Keratinocyte (primary cell): ENCODE measurements around the gene DCDC2. TPM values are rescaled to one million over a fixed set of nuclear protein-coding genes. Genes with fewer than 3 reads are reported as not detected.

Experiments used
- DNase-seq: peaks from one replicate; pipeline ENCODE4 v3.0.0-alpha.2; 2011; ENCODE audit warnings: low read depth, missing footprints, low spot score
- FAIRE-seq: peaks from 2 replicates; lab custom pipeline; 2011; peaks lifted over from hg19 to GRCh38; lab: Jason Lieb, UNC
- H2AFZ ChIP-seq: 2 replicates; pipeline ENCODE4 v1.6.0; 2012; ENCODE audit warnings: low read length, control low read depth, inconsistent platforms; ENCODE audit not compliant: control insufficient read depth
- H3K27ac ChIP-seq: 2 replicates; pipeline ENCODE4 v1.5.1; 2011; ENCODE audit warnings: low read length; ENCODE audit not compliant: control insufficient read depth, insufficient read depth
- H3K27me3 ChIP-seq: 3 replicates; pipeline ENCODE4 v1.6.0; 2011; ENCODE audit warnings: low read length; ENCODE audit not compliant: control insufficient read depth, insufficient read depth; ENCODE audit errors: extremely low read depth
- H3K36me3 ChIP-seq, 2 experiments: 2 replicates in 1 of 2; 3 replicates in 1 of 2; pipeline ENCODE4 v1.5.1; 2011; ENCODE audit warnings: low read length in 2 of 2, mild to moderate bottlenecking in 1 of 2; ENCODE audit not compliant: control insufficient read depth in 2 of 2, insufficient read depth in 2 of 2; ENCODE audit errors: extremely low read depth in 1 of 2
- H3K4me1 ChIP-seq: 3 replicates; pipeline ENCODE4 v1.5.1; 2011; ENCODE audit warnings: low read length; ENCODE audit not compliant: control insufficient read depth, insufficient read depth; ENCODE audit errors: extremely low read depth
- H3K4me2 ChIP-seq: 3 replicates; pipeline ENCODE4 v1.6.0; 2011; ENCODE audit warnings: low read depth, low read length; ENCODE audit not compliant: control insufficient read depth, insufficient read depth; ENCODE audit errors: extremely low read depth
- H3K4me3 ChIP-seq, 3 experiments: fragments of 200-600 bp in 1 of 3; sonication (generic) in 1 of 3; 2 replicates in 2 of 3; 3 replicates in 1 of 3; pipeline ENCODE4 v1.5.1; 2011 to 2016; ENCODE audit warnings: low read length in 3 of 3, mild to moderate bottlenecking in 3 of 3, control low read depth in 2 of 3, inconsistent platforms in 1 of 3, low read depth in 1 of 3, mixed read lengths in 1 of 3, mixed run types in 1 of 3, moderate library complexity in 1 of 3; ENCODE audit not compliant: control insufficient read depth in 2 of 3, insufficient read depth in 2 of 3; ENCODE audit errors: extremely low read depth in 1 of 3
- H3K79me2 ChIP-seq: 2 replicates; pipeline ENCODE4 v1.6.0; 2012; ENCODE audit warnings: low read length; ENCODE audit not compliant: control insufficient read depth, insufficient read depth
- H3K9ac ChIP-seq: 3 replicates; pipeline ENCODE4 v1.6.0; 2011; ENCODE audit warnings: low read length; ENCODE audit not compliant: control insufficient read depth, insufficient read depth; ENCODE audit errors: extremely low read depth
- H3K9me1 ChIP-seq: 3 replicates; pipeline ENCODE4 v1.6.0; 2011; ENCODE audit warnings: low read length; ENCODE audit not compliant: control insufficient read depth, insufficient read depth; ENCODE audit errors: extremely low read depth
- H3K9me3 ChIP-seq: 2 replicates; pipeline ENCODE4 v1.5.1; 2012; ENCODE audit warnings: low read depth, low read length; ENCODE audit not compliant: control insufficient read depth
- H4K20me1 ChIP-seq: 3 replicates; pipeline ENCODE4 v1.6.0; 2011; ENCODE audit warnings: low read length; ENCODE audit not compliant: control insufficient read depth, insufficient read depth; ENCODE audit errors: extremely low read depth
- EZH2 ChIP-seq: IDR thresholded peaks from one replicate; pipeline ENCODE4 v1.6.1; 2012; ENCODE audit warnings: inconsistent platforms, mild to moderate bottlenecking, low read length, moderate library complexity
- dilution Hi-C: fragments of 300-500 bp; cut with MboI; formaldehyde crosslinking; loops from one replicate; pipeline ENCODE4 v1.7.0; 2020; ENCODE audit warnings: low sequenced_read_pairs; ENCODE audit not compliant: extremely low pct_ligation_motif_present
- polyA plus RNA-seq, 5 experiments: library from polyadenylated mRNA; depleted of rRNA in 3 of 5; stranded (reverse) in 3 of 5; stranded (forward) in 1 of 5; unstranded in 1 of 5; fragments of >200 nt; gene quantifications; 1 replicate in 1 of 5; 2 replicates in 3 of 5; 3 replicates in 1 of 5; pipeline versions ENCODE4 v1.2.1 to v1.2.3, GENCODE V29; 2011 to 2012; ENCODE audit warnings: missing spikeins in 2 of 5, low read depth in 1 of 5, low replicate concordance in 1 of 5
- TF ChIP-seq, protein P1 (sequence below), 3 experiments: IDR thresholded peaks in 1 of 3; conservative IDR thresholded peaks in 1 of 3; optimal IDR thresholded peaks in 1 of 3; 2 replicates in 2 of 3; 3 replicates in 1 of 3; pipeline versions ENCODE3 to v1.5.1; 2011; ENCODE audit warnings: low read length in 3 of 3, mild to moderate bottlenecking in 3 of 3, moderate library complexity in 2 of 3, control low read depth in 1 of 3, inconsistent platforms in 1 of 3; ENCODE audit not compliant: insufficient read depth in 2 of 3; ENCODE audit errors: extremely low read depth in 1 of 3

The DCDC2 gene
- polyA plus RNA-seq, 1 donor (not counting 4 experiments of a cell fraction or from before 2014, with no cell fraction given), result 0.10 TPM

DNA sequence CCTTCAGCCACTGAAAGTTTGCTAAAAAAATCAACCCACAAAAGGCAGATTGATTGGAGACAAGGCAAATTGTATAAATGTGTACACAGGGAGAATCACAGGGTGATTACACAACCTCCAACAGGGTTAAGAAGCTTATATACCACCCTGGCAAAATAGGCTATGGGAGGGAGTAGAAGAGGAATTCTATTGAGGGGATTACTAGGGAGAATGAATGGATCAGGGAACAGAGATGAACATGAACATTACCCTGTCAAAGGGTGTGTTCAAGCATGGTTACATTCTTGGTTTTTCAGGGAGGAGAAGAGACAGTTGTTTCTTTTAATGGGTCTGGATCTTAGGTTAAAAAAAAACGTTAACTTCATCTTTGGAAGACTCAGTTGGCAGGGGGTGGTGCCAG, 39.8 kb upstream of the DCDC2 start:
- no peak for FAIRE-seq

GRCh38 chr6:24396824-24397223, 39.0 kb upstream of the DCDC2 start:
- no peaks in the 10 kb centered on the region for H3K9me1 ChIP-seq
- no peak overlapping the region for H2AFZ ChIP-seq
- no peaks in the 10 kb centered on the region for H3K9me3 ChIP-seq
- H3K9ac ChIP-seq, result no peak overlapping the region
- no peak for DNase-seq
- no peak overlapping the region for H3K27ac ChIP-seq
- dilution Hi-C loops, result loop anchor here (25.0 kb wide), 1 partner anchor 110 kb away; no protein-coding TSS in a partner anchor
- no peaks in the 10 kb centered on the region for H3K27me3 ChIP-seq
- H3K4me1 ChIP-seq, result no peaks in the 10 kb centered on the region
- TF ChIP-seq, protein P1, sequence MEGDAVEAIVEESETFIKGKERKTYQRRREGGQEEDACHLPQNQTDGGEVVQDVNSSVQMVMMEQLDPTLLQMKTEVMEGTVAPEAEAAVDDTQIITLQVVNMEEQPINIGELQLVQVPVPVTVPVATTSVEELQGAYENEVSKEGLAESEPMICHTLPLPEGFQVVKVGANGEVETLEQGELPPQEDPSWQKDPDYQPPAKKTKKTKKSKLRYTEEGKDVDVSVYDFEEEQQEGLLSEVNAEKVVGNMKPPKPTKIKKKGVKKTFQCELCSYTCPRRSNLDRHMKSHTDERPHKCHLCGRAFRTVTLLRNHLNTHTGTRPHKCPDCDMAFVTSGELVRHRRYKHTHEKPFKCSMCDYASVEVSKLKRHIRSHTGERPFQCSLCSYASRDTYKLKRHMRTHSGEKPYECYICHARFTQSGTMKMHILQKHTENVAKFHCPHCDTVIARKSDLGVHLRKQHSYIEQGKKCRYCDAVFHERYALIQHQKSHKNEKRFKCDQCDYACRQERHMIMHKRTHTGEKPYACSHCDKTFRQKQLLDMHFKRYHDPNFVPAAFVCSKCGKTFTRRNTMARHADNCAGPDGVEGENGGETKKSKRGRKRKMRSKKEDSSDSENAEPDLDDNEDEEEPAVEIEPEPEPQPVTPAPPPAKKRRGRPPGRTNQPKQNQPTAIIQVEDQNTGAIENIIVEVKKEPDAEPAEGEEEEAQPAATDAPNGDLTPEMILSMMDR (optimal IDR thresholded peaks at IDR 0.05 in 1 of 3, IDR thresholded peaks at IDR 0.05 in 1 of 3, conservative IDR thresholded peaks at IDR 0.05 in 1 of 3; ENCODE audit: extremely low read depth in 1 of 3, insufficient read depth in 2 of 3, low read length in 3 of 3), result no peak
- no peak for TF ChIP-seq EZH2
- H3K4me3 ChIP-seq, result no peak overlapping the region
- H3K4me2 ChIP-seq, result no peak overlapping the region
- no peaks in the 10 kb centered on the region for H4K20me1 ChIP-seq
- no peaks in the 10 kb centered on the region for H3K79me2 ChIP-seq
- H3K36me3 ChIP-seq, result no peaks in the 10 kb centered on the region
- FAIRE-seq, result no peak

More for the DNA sequence above, 39.8 kb upstream of the DCDC2 start:
- no peak for TF ChIP-seq EZH2
- TF ChIP-seq, protein P1 (optimal IDR thresholded peaks at IDR 0.05 in 1 of 3, IDR thresholded peaks at IDR 0.05 in 1 of 3, conservative IDR thresholded peaks at IDR 0.05 in 1 of 3; ENCODE audit: extremely low read depth in 1 of 3, insufficient read depth in 2 of 3, low read length in 3 of 3), result no peak
- dilution Hi-C loops, result loop anchor here (25.0 kb wide), 1 partner anchor 110 kb away; no protein-coding TSS in a partner anchor
- Histone ChIP-seq H4K20me1 (no peaks in the 10 kb centered on the region), H3K9me3 (no peaks in the 10 kb centered on the region), H3K9ac (no peak overlapping the region), H3K27me3 (no peaks in the 10 kb centered on the region), H3K4me2 (no peak overlapping the region), H3K9me1 (no peaks in the 10 kb centered on the region), H2AFZ (no peak overlapping the region), H3K79me2 (peaks cover 1% of the 10 kb centered on the region), H3K36me3 (no peaks in the 10 kb centered on the region), H3K4me3 (no peak overlapping the region), H3K27ac (no peak overlapping the region), H3K4me1 (peaks cover 2% of the 10 kb centered on the region)
- no peak for DNase-seq
